GM12874 (cell line): ENCODE results near the gene MDFI.

Experiments used
- CTCF ChIP-seq: IDR thresholded peaks from 2 replicates; pipeline ENCODE4 v1.5.1; 2011; ENCODE audit warnings: low read depth, mild to moderate bottlenecking, control low read depth, low read length, moderate library complexity; ENCODE audit not compliant: insufficient read depth

MDFI gene

GRCh38 chr6:41652866-41653652 is 14.8 kb downstream of the MDFI start:
- TF ChIP-seq CTCF = no peak

- TF ChIP-seq CTCF = no peak
These were observed 15.4 kb downstream of the MDFI start for GRCh38 chr6:41653691-41654090.

GRCh38 chr6:41654151-41654697 is 16.0 kb downstream of the MDFI start:
- no peak for TF ChIP-seq CTCF

- no peak for TF ChIP-seq CTCF
These were observed 16.5 kb downstream of the MDFI start for GRCh38 chr6:41654698-41655151.

- no peak for TF ChIP-seq CTCF
These were observed 16.9 kb downstream of the MDFI start for GRCh38 chr6:41655176-41655575.

- TF ChIP-seq CTCF = no peak
These were observed 17.4 kb downstream of the MDFI start for GRCh38 chr6:41655646-41656001.

- TF ChIP-seq CTCF = no peak
These were observed 17.9 kb downstream of the MDFI start for GRCh38 chr6:41656002-41656691.
